ENCODE measurements around the gene SLC25A11.
"Not testable (repeated sequence)": the region's sequence is repeated elsewhere in the genome, so short reads cannot be mapped to it uniquely, and the experiment has no call there.

Gene SLC25A11

GRCh38 chr17:4928881-4929280 is 11.0 kb downstream of the SLC25A11 start:
- no peak for DNase-seq (ENCODE audit: extremely low spot score, insufficient read length, low read depth)
- FAIRE-seq, result no peak

- not testable (repeated sequence) for DNase-seq (ENCODE audit: extremely low spot score, insufficient read length, low read depth); FAIRE-seq
These were observed 13.1 kb downstream of the SLC25A11 start for GRCh38 chr17:4926577-4927335.

- DNase-seq (ENCODE audit: extremely low spot score, insufficient read length, low read depth) (no peak), FAIRE-seq (no peak)
These were observed 18.5 kb downstream of the SLC25A11 start for GRCh38 chr17:4921320-4921719.

- DNase-seq (ENCODE audit: extremely low spot score, insufficient read length, low read depth), result no peak
- no peak for FAIRE-seq
These were observed 19.3 kb downstream of the SLC25A11 start for GRCh38 chr17:4920351-4921048.

- FAIRE-seq, result no peak
These were observed 20.3 kb downstream of the SLC25A11 start for GRCh38 chr17:4919511-4920047.

GRCh38 chr17:4914551-4914950 is 25.3 kb downstream of the SLC25A11 start:
- DNase-seq (ENCODE audit: extremely low spot score, insufficient read length, low read depth); FAIRE-seq: not testable (repeated sequence)

More at GRCh38 chr17:4919511-4920047, 20.3 kb downstream of the SLC25A11 start:
- no peak for DNase-seq (ENCODE audit: extremely low spot score, insufficient read length, low read depth)

- DNase-seq (ENCODE audit: extremely low spot score, insufficient read length, low read depth), result no peak
- FAIRE-seq, result no peak
These were observed 25.9 kb downstream of the SLC25A11 start for GRCh38 chr17:4913994-4914393.

- DNase-seq (ENCODE audit: extremely low spot score, insufficient read length, low read depth) (peak; percentile 67), FAIRE-seq (peak; percentile 92)
These were observed 30.9 kb downstream of the SLC25A11 start for GRCh38 chr17:4908711-4909496.

- FAIRE-seq, result no peak
- DNase-seq (ENCODE audit: extremely low spot score, insufficient read length, low read depth), result no peak
These were observed 31.5 kb downstream of the SLC25A11 start for GRCh38 chr17:4908301-4908700.

- FAIRE-seq; DNase-seq (ENCODE audit: extremely low spot score, insufficient read length, low read depth): not testable (repeated sequence)
These were observed 33.2 kb downstream of the SLC25A11 start for GRCh38 chr17:4906642-4907041.

- FAIRE-seq, result peak; percentile 90
- DNase-seq (ENCODE audit: extremely low spot score, insufficient read length, low read depth), result no peak
These were observed 36.6 kb downstream of the SLC25A11 start, which contains the start of gene CHRNE for GRCh38 chr17:4903051-4903818. CHRNE (minus strand) TSS chr17:4903098; CDS start chr17:4903063, 35 bp downstream.

GRCh38 chr17:4902540-4902939 is 37.3 kb downstream of the SLC25A11 start:
- no peak for DNase-seq (ENCODE audit: extremely low spot score, insufficient read length, low read depth)
- FAIRE-seq, result no peak

GRCh38 chr17:4901648-4902344 is 38.0 kb downstream of the SLC25A11 start:
- FAIRE-seq, result no peak
- DNase-seq (ENCODE audit: extremely low spot score, insufficient read length, low read depth), result no peak

GRCh38 chr17:4901108-4901647 is 38.7 kb downstream of the SLC25A11 start:
- FAIRE-seq, result no peak

GRCh38 chr17:4900231-4901107 is 39.4 kb downstream of the SLC25A11 start:
- DNase-seq (ENCODE audit: extremely low spot score, insufficient read length, low read depth) (no peak), FAIRE-seq (peak; percentile 24)

More at GRCh38 chr17:4901108-4901647, 38.7 kb downstream of the SLC25A11 start:
- no peak for DNase-seq (ENCODE audit: extremely low spot score, insufficient read length, low read depth)

GRCh38 chr17:4899341-4900230 is 40.3 kb downstream of the SLC25A11 start, which contains the start of gene C17orf107:
C17orf107 (plus strand) TSS chr17:4899536; CDS start chr17:4899763, 227 bp downstream.
- FAIRE-seq (peak; percentile 67), DNase-seq (ENCODE audit: extremely low spot score, insufficient read length, low read depth) (peak; percentile 70)
